LNCAP (cell line): Measurements from ENCODE around the gene RTL1.

ENCODE experiments used
- CTCF ChIP-seq: fragments of 450-650 bp; IDR thresholded peaks from 2 replicates; pipeline ENCODE4 v1.5.1; 2017; ENCODE audit warnings: mild to moderate bottlenecking

Gene RTL1

DNA sequence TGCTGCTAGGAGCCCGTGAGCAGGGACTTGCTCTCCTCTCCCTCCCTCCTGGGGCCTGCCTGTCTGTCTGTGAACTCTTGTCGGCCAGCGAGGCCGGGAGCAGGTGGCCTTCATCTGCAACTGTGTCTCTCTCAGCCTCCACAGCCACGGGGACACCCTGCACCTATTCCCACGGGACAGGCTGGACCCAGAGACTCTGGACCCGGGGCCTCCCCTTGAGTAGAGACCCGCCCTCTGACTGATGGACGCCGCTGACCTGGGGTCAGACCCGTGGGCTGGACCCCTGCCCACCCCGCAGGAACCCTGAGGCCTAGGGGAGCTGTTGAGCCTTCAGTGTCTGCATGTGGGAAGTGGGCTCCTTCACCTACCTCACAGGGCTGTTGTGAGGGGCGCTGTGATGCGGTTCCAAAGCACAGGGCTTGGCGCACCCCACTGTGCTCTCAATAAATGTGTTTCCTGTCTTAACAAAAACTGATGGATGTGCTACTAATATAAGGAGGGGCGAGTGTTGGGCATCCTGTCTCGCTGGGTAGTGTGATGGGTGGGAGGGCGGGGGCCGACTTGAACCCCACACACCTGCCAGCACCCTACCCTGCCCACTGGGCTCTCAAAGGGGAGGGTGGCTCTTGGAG is 42.9 kb downstream of the RTL1 start:
- TF ChIP-seq CTCF = no peak

GRCh38 chr14:100859781-100860180 is 43.7 kb downstream of the RTL1 start:
- TF ChIP-seq CTCF = no peak

GRCh38 chr14:100858838-100859220 is 44.7 kb downstream of the RTL1 start:
- no peak for TF ChIP-seq CTCF

GRCh38 chr14:100857923-100858837 is 45.3 kb downstream of the RTL1 start:
- TF ChIP-seq CTCF = no peak

- no peak for TF ChIP-seq CTCF
Observed at GRCh38 chr14:100857233-100857922, 46.1 kb downstream of the RTL1 start.

GRCh38 chr14:100856056-100856950 is 47.2 kb downstream of the RTL1 start:
- TF ChIP-seq CTCF = no peak
